Measurements from ENCODE around the gene ZC3H7B.

DNA sequence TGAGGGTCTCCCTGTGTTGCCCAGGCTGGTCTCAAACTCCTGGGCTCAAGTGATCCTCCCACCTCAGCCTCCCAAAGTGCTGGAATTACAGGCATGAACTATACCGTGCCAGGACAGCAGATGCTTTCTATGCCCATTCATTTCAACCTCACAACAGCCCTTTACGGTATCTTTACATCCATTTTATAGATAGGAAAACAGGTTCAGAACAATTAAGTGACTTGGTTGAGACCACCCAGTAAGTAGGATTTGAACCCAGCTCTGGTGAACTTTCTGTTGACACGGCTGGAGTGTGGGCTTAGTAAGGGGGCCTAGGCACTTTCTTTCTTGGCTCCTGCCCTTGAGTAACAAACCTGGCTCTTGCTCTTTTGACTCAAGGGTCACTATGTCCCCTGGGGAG lies 106.1 kb downstream of the ZC3H7B start:
- TF ChIP-seq, protein P1, sequence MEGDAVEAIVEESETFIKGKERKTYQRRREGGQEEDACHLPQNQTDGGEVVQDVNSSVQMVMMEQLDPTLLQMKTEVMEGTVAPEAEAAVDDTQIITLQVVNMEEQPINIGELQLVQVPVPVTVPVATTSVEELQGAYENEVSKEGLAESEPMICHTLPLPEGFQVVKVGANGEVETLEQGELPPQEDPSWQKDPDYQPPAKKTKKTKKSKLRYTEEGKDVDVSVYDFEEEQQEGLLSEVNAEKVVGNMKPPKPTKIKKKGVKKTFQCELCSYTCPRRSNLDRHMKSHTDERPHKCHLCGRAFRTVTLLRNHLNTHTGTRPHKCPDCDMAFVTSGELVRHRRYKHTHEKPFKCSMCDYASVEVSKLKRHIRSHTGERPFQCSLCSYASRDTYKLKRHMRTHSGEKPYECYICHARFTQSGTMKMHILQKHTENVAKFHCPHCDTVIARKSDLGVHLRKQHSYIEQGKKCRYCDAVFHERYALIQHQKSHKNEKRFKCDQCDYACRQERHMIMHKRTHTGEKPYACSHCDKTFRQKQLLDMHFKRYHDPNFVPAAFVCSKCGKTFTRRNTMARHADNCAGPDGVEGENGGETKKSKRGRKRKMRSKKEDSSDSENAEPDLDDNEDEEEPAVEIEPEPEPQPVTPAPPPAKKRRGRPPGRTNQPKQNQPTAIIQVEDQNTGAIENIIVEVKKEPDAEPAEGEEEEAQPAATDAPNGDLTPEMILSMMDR (IDR thresholded peaks at IDR 0.05; ENCODE audit: low read length) = no peak
- no peak for TF ChIP-seq EZH2 (IDR thresholded peaks at IDR 0.05; ENCODE audit: borderline replicate concordance, low read length)

All from OCI-LY1 (cell line).